GM12801 (cell line): ENCODE results near the gene CLDN1.

Source experiments
- TF ChIP-seq, protein P1 (sequence below): IDR thresholded peaks from one replicate; pipeline ENCODE4 v1.5.1; 2011; ENCODE audit warnings: control low read depth; ENCODE audit not compliant: insufficient read length; ENCODE audit errors: extremely low read depth

CLDN1 gene

GRCh38 chr3:190261740-190262139 lies 60.5 kb downstream of the CLDN1 start:
- TF ChIP-seq, protein P1, sequence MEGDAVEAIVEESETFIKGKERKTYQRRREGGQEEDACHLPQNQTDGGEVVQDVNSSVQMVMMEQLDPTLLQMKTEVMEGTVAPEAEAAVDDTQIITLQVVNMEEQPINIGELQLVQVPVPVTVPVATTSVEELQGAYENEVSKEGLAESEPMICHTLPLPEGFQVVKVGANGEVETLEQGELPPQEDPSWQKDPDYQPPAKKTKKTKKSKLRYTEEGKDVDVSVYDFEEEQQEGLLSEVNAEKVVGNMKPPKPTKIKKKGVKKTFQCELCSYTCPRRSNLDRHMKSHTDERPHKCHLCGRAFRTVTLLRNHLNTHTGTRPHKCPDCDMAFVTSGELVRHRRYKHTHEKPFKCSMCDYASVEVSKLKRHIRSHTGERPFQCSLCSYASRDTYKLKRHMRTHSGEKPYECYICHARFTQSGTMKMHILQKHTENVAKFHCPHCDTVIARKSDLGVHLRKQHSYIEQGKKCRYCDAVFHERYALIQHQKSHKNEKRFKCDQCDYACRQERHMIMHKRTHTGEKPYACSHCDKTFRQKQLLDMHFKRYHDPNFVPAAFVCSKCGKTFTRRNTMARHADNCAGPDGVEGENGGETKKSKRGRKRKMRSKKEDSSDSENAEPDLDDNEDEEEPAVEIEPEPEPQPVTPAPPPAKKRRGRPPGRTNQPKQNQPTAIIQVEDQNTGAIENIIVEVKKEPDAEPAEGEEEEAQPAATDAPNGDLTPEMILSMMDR, result no peak

DNA sequence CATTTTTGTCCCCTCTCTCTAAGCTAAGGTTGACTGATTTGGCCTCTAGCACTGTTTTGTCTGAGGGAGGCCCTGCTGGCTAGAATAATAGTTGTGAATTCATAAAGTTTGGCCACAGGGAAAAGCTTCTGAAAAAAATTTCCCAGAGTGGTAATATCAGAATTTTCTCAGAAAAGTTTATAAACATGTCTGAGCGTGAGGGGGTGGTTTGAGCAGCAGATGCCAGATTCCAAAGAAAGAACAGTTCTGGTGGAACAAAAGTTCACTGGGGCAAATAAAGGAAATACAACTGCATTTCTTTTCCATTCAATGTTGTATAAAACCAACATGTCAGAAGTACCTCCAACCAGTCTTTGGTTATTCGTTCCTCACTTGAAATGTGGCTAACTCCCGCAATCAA lies 61.2 kb downstream of the CLDN1 start:
- TF ChIP-seq, protein P1, result no peak

DNA sequence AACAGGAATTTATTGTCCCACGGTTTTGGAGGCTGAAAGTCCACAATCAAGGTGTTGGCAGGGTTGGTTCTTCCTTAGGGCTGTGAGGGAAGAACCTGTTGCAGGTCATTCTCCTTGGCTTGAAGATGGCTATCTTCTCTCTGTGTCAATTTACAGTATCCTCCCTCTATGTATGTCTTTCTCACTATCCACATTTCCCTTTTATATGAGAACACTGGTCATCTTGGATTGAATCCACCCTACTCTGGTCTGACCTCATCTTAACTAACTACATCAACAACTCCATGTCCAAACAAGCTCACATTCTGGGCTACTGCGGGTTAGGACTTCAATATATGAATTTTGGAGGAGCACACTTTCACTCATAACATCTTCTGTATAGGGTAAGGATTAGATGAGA lies 61.9 kb downstream of the CLDN1 start:
- TF ChIP-seq, protein P1, result no peak

GRCh38 chr3:190258634-190259033 lies 63.6 kb downstream of the CLDN1 start:
- TF ChIP-seq, protein P1, result no peak
